GM12892 (cell line): ENCODE results near the gene FOXL2NB.

ENCODE experiments used
- POLR2A ChIP-seq: IDR thresholded peaks from 2 replicates; pipeline ENCODE4 v1.6.1; 2011; ENCODE audit warnings: low read depth, low read length, control low read depth
- POLR2AphosphoS5 ChIP-seq: IDR thresholded peaks from 2 replicates; pipeline ENCODE4 v1.6.1; 2011; ENCODE audit warnings: low read depth, low read length, control low read depth

DNA sequence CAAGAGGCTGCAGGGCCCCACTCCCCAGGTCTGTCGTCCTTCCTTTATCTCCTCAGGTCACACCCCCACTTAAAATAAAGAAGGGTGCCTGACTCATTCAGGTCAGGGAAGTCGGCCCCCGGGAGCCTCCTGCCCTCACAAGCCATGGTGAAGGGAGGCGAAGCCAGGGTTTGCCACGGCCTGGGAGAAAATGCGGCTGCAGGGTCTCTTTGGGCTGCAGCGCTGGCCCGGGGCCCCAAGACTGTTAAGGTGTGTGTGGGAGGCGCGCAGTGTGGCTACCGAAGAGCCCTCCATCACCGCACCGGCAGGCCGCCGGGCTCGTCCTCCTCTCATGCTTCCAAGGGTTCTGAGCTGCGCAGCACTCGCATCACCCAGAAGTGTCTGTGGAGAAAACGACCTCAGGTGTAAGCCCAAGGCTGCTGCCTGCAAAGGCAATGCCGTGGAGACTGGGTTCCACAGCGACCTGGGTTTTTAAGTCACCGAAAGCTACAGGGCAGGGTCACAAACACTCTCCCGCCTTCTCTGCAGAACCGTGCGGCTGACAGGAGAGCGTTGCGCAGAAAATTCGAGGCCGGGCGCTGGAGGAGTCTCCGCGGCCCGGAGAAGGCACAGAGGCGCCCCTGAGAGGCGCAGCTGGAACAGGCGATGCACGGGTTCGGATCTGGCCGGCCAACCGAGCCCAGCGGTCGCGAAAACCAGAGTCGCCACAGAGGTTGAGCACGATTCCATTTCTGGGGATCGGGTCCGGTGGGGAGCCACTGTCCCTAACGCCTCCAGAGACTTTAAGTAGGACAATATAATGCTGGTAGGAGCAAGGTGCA is 8.8 kb upstream of the FOXL2NB start:
- TF ChIP-seq POLR2AphosphoS5 (no peak), POLR2A (no peak)
